IMR-90 (cell line): ENCODE measurements around the gene MAPK8IP1. TPM values are rescaled to one million over a fixed set of nuclear protein-coding genes. Genes with fewer than 3 reads are reported as not detected.

Experiments
- ATAC-seq: fragments of 200-7000 bp; cut with Tn5 transposase; 2 replicates; pipeline ENCODE4 v1.9.1; 2020; ENCODE audit warnings: low read depth, mild to moderate bottlenecking, moderate library complexity
- BruUV-seq: library from RNA; stranded (reverse); fragments of 400-500 nt; replicated peaks from 2 replicates; lab custom pipeline; 2021; lab: Mats Ljungman, UMichigan
- CTCF ChIA-PET: fragments of 300-600 bp; formaldehyde crosslinking; extraction: SDS; loops from one replicate; lab custom pipeline; 2021; ENCODE audit warnings: antibody characterized with exemption; lab: Yijun Ruan, JAX
- POLR2A ChIA-PET: fragments of 300-600 bp; sonication (Branson Sonifier 250); formaldehyde crosslinking; loops from one replicate; lab custom pipeline; 2022; ENCODE audit warnings: antibody characterized with exemption; ENCODE audit not compliant: unreplicated experiment; lab: Charles Lee
- DNase-seq: peaks from one replicate; pipeline ENCODE4 v3.0.0; 2013
- H2AFZ ChIP-seq: replicated peaks from 2 replicates; pipeline ENCODE3; 2013; ENCODE audit warnings: low read length, mild to moderate bottlenecking; ENCODE audit not compliant: poor library complexity
- H2AK5ac ChIP-seq: 2 replicates; pipeline ENCODE4 v1.6.1; 2013; ENCODE audit warnings: low read depth, low read length, inconsistent platforms
- H2AK9ac ChIP-seq: replicated peaks from 2 replicates; pipeline ENCODE3; 2013; ENCODE audit warnings: mild to moderate bottlenecking, low read depth, low read length, moderate library complexity; ENCODE audit not compliant: poor library complexity
- H2BK120ac ChIP-seq: 2 replicates; pipeline ENCODE4 v1.6.1; 2013; ENCODE audit warnings: low read depth, low read length, inconsistent platforms
- H2BK15ac ChIP-seq: 3 replicates; pipeline ENCODE4 v1.6.1; 2013; ENCODE audit warnings: low read depth, low read length, inconsistent platforms
- H2BK20ac ChIP-seq: 2 replicates; pipeline ENCODE4 v1.6.1; 2013; ENCODE audit warnings: low read depth, mild to moderate bottlenecking, inconsistent platforms, low read length, moderate library complexity
- H2BK5ac ChIP-seq: 2 replicates; pipeline ENCODE4 v1.6.1; 2013; ENCODE audit warnings: mild to moderate bottlenecking, low read depth, low read length, inconsistent platforms; ENCODE audit not compliant: poor library complexity, severe bottlenecking
- H3K14ac ChIP-seq: replicated peaks from 2 replicates; pipeline ENCODE4 v1.6.1; 2013; ENCODE audit warnings: low read depth, low read length, inconsistent platforms
- H3K18ac ChIP-seq: 2 replicates; pipeline ENCODE4 v1.6.1; 2013; ENCODE audit warnings: low read depth, low read length, control low read depth
- H3K23ac ChIP-seq: 2 replicates; pipeline ENCODE4 v1.6.1; 2013; ENCODE audit warnings: low read depth, low read length, inconsistent platforms
- H3K27ac ChIP-seq: 2 replicates; pipeline ENCODE4 v1.5.1; 2013; ENCODE audit warnings: mild to moderate bottlenecking, control low read depth, low read length; ENCODE audit not compliant: insufficient read depth
- H3K27me3 ChIP-seq: 2 replicates; pipeline ENCODE4 v1.6.1; 2013; ENCODE audit warnings: low read length; ENCODE audit not compliant: control insufficient read depth, insufficient read depth
- H3K36me3 ChIP-seq: 2 replicates; pipeline ENCODE4 v1.6.1; 2013; ENCODE audit warnings: low read length, mixed read lengths; ENCODE audit not compliant: control insufficient read depth, insufficient read depth
- H3K4ac ChIP-seq: 2 replicates; pipeline ENCODE4 v1.6.1; 2013; ENCODE audit warnings: low read depth, low read length, inconsistent platforms
- H3K4me1 ChIP-seq: 2 replicates; pipeline ENCODE4 v1.6.1; 2013; ENCODE audit warnings: low read length, mixed read lengths; ENCODE audit not compliant: control insufficient read depth, insufficient read depth
- H3K4me2 ChIP-seq: 2 replicates; pipeline ENCODE4 v1.6.1; 2013; ENCODE audit warnings: low read depth, mild to moderate bottlenecking, control low read depth, low read length, moderate library complexity
- H3K4me3 ChIP-seq: 2 replicates; pipeline ENCODE4 v1.5.1; 2013; ENCODE audit warnings: low read depth, mild to moderate bottlenecking, control low read depth, low read length, moderate library complexity; ENCODE audit not compliant: insufficient read depth
- H3K56ac ChIP-seq: 2 replicates; pipeline ENCODE4 v1.6.1; 2013; ENCODE audit warnings: low read length, inconsistent platforms; ENCODE audit not compliant: insufficient read depth; ENCODE audit errors: extremely low read depth
- H3K79me1 ChIP-seq, 2 experiments: 2 replicates each; pipeline ENCODE4 v1.6.1; 2013; ENCODE audit warnings: low read length in 2 of 2, inconsistent platforms in 1 of 2, low read depth in 1 of 2
- H3K9ac ChIP-seq: 2 replicates; pipeline ENCODE4 v1.6.1; 2013; ENCODE audit warnings: low read depth, low read length, control low read depth
- H3K9me1 ChIP-seq: 2 replicates; pipeline ENCODE4 v1.6.1; 2013; ENCODE audit warnings: low read length, inconsistent platforms; ENCODE audit not compliant: insufficient read depth
- H3K9me3 ChIP-seq: 2 replicates; pipeline ENCODE4 v1.6.1; 2013; ENCODE audit warnings: low read length; ENCODE audit not compliant: control insufficient read depth, insufficient read depth
- H4K20me1 ChIP-seq: 2 replicates; pipeline ENCODE4 v1.6.1; 2013; ENCODE audit warnings: low read length, inconsistent platforms; ENCODE audit not compliant: insufficient read depth
- H4K5ac ChIP-seq: 2 replicates; pipeline ENCODE4 v1.6.1; 2013; ENCODE audit warnings: mild to moderate bottlenecking, low read depth, low read length, control low read depth
- H4K8ac ChIP-seq, 2 experiments: 2 replicates each; pipeline ENCODE4 v1.6.1; 2013; ENCODE audit warnings: low read depth in 2 of 2, low read length in 2 of 2, control low read depth in 1 of 2, inconsistent platforms in 1 of 2
- H4K91ac ChIP-seq: 2 replicates; pipeline ENCODE4 v1.6.1; 2013; ENCODE audit warnings: low read depth, low read length, inconsistent platforms; ENCODE audit not compliant: insufficient read depth
- BHLHE40 ChIP-seq: fragments of 150-350 bp; IDR thresholded peaks from 2 replicates; pipeline ENCODE4 v1.6.1; 2016; ENCODE audit warnings: mild to moderate bottlenecking, low read depth, low read length
- CEBPB ChIP-seq: IDR thresholded peaks from 2 replicates; pipeline ENCODE4 v1.6.1; 2012; ENCODE audit warnings: low read depth, low read length, improper control_type of control experiment
- CHD1 ChIP-seq: IDR thresholded peaks from 2 replicates; pipeline ENCODE4 v1.6.1; 2012; ENCODE audit warnings: low read depth, low read length, improper control_type of control experiment
- CTCF ChIP-seq: conservative IDR thresholded peaks from 2 replicates; pipeline ENCODE4 v1.5.1; 2012; ENCODE audit warnings: mild to moderate bottlenecking, low read depth, low read length, improper control_type of control experiment
- FOS ChIP-seq: fragments of 150-350 bp; IDR thresholded peaks from 2 replicates; pipeline ENCODE4 v1.6.1; 2016; ENCODE audit warnings: low read depth, low read length
- MAFK ChIP-seq: IDR thresholded peaks from 2 replicates; pipeline ENCODE4 v1.6.1; 2012; ENCODE audit warnings: low read depth, low read length, improper control_type of control experiment
- MAZ ChIP-seq: IDR thresholded peaks from 2 replicates; pipeline ENCODE4 v1.6.1; 2012; ENCODE audit warnings: low read depth, mild to moderate bottlenecking, low read length, improper control_type of control experiment, moderate library complexity, borderline replicate concordance
- MXI1 ChIP-seq: IDR thresholded peaks from 2 replicates; pipeline ENCODE4 v1.6.1; 2012; ENCODE audit warnings: low read depth, mild to moderate bottlenecking, low read length, moderate library complexity, borderline replicate concordance
- NFE2L2 ChIP-seq: fragments of 150-350 bp; IDR thresholded peaks from 2 replicates; pipeline ENCODE4 v1.6.1; 2016; ENCODE audit warnings: low read depth, mild to moderate bottlenecking, low read length
- POLR2A ChIP-seq: IDR thresholded peaks from 2 replicates; pipeline ENCODE4 v1.6.1; 2012; ENCODE audit warnings: mild to moderate bottlenecking, low read depth, low read length
- RAD21 ChIP-seq: IDR thresholded peaks from 2 replicates; pipeline ENCODE4 v1.6.1; 2012; ENCODE audit warnings: low read length, improper control_type of control experiment
- RCOR1 ChIP-seq: IDR thresholded peaks from 2 replicates; pipeline ENCODE4 v1.6.1; 2012; ENCODE audit warnings: mild to moderate bottlenecking, low read length, improper control_type of control experiment; ENCODE audit not compliant: insufficient replicate concordance
- RFX5 ChIP-seq: IDR thresholded peaks from 2 replicates; pipeline ENCODE4 v1.8.0; 2012; ENCODE audit warnings: low read depth, mild to moderate bottlenecking, low read length, moderate library complexity
- SMC3 ChIP-seq: fragments of 150-350 bp; IDR thresholded peaks from 2 replicates; pipeline ENCODE4 v1.6.1; 2016; ENCODE audit warnings: low read depth, mild to moderate bottlenecking, antibody characterized with exemption, low read length, moderate library complexity
- USF2 ChIP-seq: fragments of 150-350 bp; IDR thresholded peaks from 2 replicates; pipeline ENCODE4 v1.6.1; 2017; ENCODE audit warnings: mild to moderate bottlenecking, antibody characterized with exemption, low read length, low read depth
- WGBS, 2 experiments: methylation state at CpG; one replicate each; pipeline versions ENCODE4 v1.1.5 to v1.1.7; 2013; ENCODE audit warnings: missing lambda C conversion rate in 2 of 2; ENCODE audit not compliant: insufficient read length in 1 of 2; ENCODE audit errors: extremely low coverage in 2 of 2; 5-methylcytosine and 5-hydroxymethylcytosine counted together
- dilution Hi-C: fragments of 300-500 bp; cut with HindIII; formaldehyde crosslinking; loops from one replicate; pipeline ENCODE4 v1.14.3; 2018; ENCODE audit warnings: low sequenced_read_pairs; ENCODE audit not compliant: unreplicated experiment
- in situ Hi-C: fragments of 300-500 bp; cut with MboI; formaldehyde crosslinking; loops from 3 replicates; pipeline ENCODE4 v1.14.3; 2019; ENCODE audit warnings: low sequenced_read_pairs, inconsistent platforms, mixed read lengths
- intact Hi-C: fragments of 100-400 bp; cut with micrococcal nuclease; formaldehyde crosslinking; loops from 2 replicates; pipeline ENCODE4 v1.10.0; 2022
- polyA plus RNA-seq, 3 experiments: library from polyadenylated mRNA; depleted of rRNA; stranded (reverse); fragments of >200 nt; gene quantifications; 2 replicates each; pipeline ENCODE4 v1.2.3, GENCODE V29; 2012; ENCODE audit warnings: low replicate concordance in 1 of 3
- total RNA-seq: library from RNA; depleted of rRNA; stranded (reverse); fragments of >200 nt; gene quantifications from 2 replicates; pipeline ENCODE4 v1.2.3, GENCODE V29; 2012
- TF ChIP-seq, protein P1 (sequence below): fragments of 150-350 bp; IDR thresholded peaks from 2 replicates; pipeline ENCODE4 v1.6.1; 2016; ENCODE audit warnings: low read depth, mild to moderate bottlenecking, low read length, moderate library complexity, borderline replicate concordance

MAPK8IP1 gene
- total and polyA plus RNA-seq, 2 of the 4 experiments (the other 2 are of a cell fraction) = 6.5 to 9.6 TPM

GRCh38 chr11:45877845-45878244 lies 7.6 kb upstream of the MAPK8IP1 start:
- BruUV-seq = no TSS peak
- intact Hi-C loops = loop anchor here (10.0 kb wide), 1 partner anchor 127 kb away; no protein-coding TSS in a partner anchor
- TF ChIP-seq, protein P1, sequence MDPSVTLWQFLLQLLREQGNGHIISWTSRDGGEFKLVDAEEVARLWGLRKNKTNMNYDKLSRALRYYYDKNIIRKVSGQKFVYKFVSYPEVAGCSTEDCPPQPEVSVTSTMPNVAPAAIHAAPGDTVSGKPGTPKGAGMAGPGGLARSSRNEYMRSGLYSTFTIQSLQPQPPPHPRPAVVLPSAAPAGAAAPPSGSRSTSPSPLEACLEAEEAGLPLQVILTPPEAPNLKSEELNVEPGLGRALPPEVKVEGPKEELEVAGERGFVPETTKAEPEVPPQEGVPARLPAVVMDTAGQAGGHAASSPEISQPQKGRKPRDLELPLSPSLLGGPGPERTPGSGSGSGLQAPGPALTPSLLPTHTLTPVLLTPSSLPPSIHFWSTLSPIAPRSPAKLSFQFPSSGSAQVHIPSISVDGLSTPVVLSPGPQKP = no peak
- TF ChIP-seq CEBPB = no peak
- TF ChIP-seq NFE2L2 = no peak
- no peak for TF ChIP-seq RCOR1
- no peak for TF ChIP-seq CHD1
- no peak for TF ChIP-seq USF2
- no peak for TF ChIP-seq MXI1
- no peak for TF ChIP-seq MAFK
- no peak for TF ChIP-seq RAD21
- no peak for TF ChIP-seq POLR2A
- TF ChIP-seq FOS = no peak
- TF ChIP-seq MAZ = no peak
- no peak for TF ChIP-seq SMC3
- TF ChIP-seq BHLHE40 = no peak
- no peak for TF ChIP-seq CTCF
- TF ChIP-seq RFX5 = no peak
- H3K4me1 ChIP-seq = peaks cover 4% of the 10 kb centered on the region
- no peaks in the 10 kb centered on the region for H3K27me3 ChIP-seq
- ChIA-PET POLR2A (no interaction called here), CTCF (no interaction called here)
- no peak overlapping the region for H3K56ac ChIP-seq
- no peak overlapping the region for H3K9ac ChIP-seq
- DNase-seq = no peak
- no peak overlapping the region for H4K5ac ChIP-seq
- H3K4me3 ChIP-seq = no peak overlapping the region
- H2AK9ac ChIP-seq = no peak overlapping the region
- no CpG with 5 or more reads among the region's 3 CpGs for WGBS, 2 experiments
- peaks cover 42% of the 10 kb centered on the region for H3K36me3 ChIP-seq
- no peak overlapping the region for H2AFZ ChIP-seq
- H3K4ac ChIP-seq = no peak overlapping the region
- peaks cover 16% of the 10 kb centered on the region for H4K20me1 ChIP-seq
- no peak overlapping the region for H3K14ac ChIP-seq
- dilution Hi-C loops = no loop called here
- no peak overlapping the region for H3K18ac ChIP-seq
- H4K8ac ChIP-seq = no peak overlapping the region
- ATAC-seq = no peak
- peaks cover 0 to 11% of the 10 kb centered on the region in 2 experiments; a peak in 3 of 4 replicates for H3K79me1 ChIP-seq
- H3K9me3 ChIP-seq = no peaks in the 10 kb centered on the region
- in situ Hi-C loops = loop anchor here (10.0 kb wide), 1 partner anchor 127 kb away; no protein-coding TSS in a partner anchor
- no peak overlapping the region for H2BK20ac ChIP-seq
- no peak overlapping the region for H2BK120ac ChIP-seq
- no peak overlapping the region for H2BK5ac ChIP-seq
- no peak overlapping the region for H3K27ac ChIP-seq
- H2AK5ac ChIP-seq = no peak overlapping the region
- no peak overlapping the region for H2BK15ac ChIP-seq
- no peak overlapping the region for H3K23ac ChIP-seq
- no peak overlapping the region for H4K91ac ChIP-seq
- H3K9me1 ChIP-seq = peaks cover 16% of the 10 kb centered on the region
- H3K4me2 ChIP-seq = no peak overlapping the region
